IMR-90 (cell line): ENCODE results near the gene PCSK2. TPM values are rescaled to one million over a fixed set of nuclear protein-coding genes. Genes with fewer than 3 reads are reported as not detected.

Experiments used
- ATAC-seq: fragments of 200-7000 bp; cut with Tn5 transposase; 2 replicates; pipeline ENCODE4 v1.9.1; 2020; ENCODE audit warnings: low read depth, mild to moderate bottlenecking, moderate library complexity
- BruUV-seq: library from RNA; stranded (reverse); fragments of 400-500 nt; replicated peaks from 2 replicates; lab custom pipeline; 2021; lab: Mats Ljungman, UMichigan
- CTCF ChIA-PET: fragments of 300-600 bp; formaldehyde crosslinking; extraction: SDS; loops from one replicate; lab custom pipeline; 2021; ENCODE audit warnings: antibody characterized with exemption; lab: Yijun Ruan, JAX
- POLR2A ChIA-PET: fragments of 300-600 bp; sonication (Branson Sonifier 250); formaldehyde crosslinking; loops from one replicate; lab custom pipeline; 2022; ENCODE audit warnings: antibody characterized with exemption; ENCODE audit not compliant: unreplicated experiment; lab: Charles Lee
- DNase-seq: peaks from one replicate; pipeline ENCODE4 v3.0.0; 2013
- H2AFZ ChIP-seq: replicated peaks from 2 replicates; pipeline ENCODE3; 2013; ENCODE audit warnings: low read length, mild to moderate bottlenecking; ENCODE audit not compliant: poor library complexity
- H2AK5ac ChIP-seq: 2 replicates; pipeline ENCODE4 v1.6.1; 2013; ENCODE audit warnings: low read depth, low read length, inconsistent platforms
- H2AK9ac ChIP-seq: replicated peaks from 2 replicates; pipeline ENCODE3; 2013; ENCODE audit warnings: mild to moderate bottlenecking, low read depth, low read length, moderate library complexity; ENCODE audit not compliant: poor library complexity
- H2BK120ac ChIP-seq: 2 replicates; pipeline ENCODE4 v1.6.1; 2013; ENCODE audit warnings: low read depth, low read length, inconsistent platforms
- H2BK15ac ChIP-seq: 3 replicates; pipeline ENCODE4 v1.6.1; 2013; ENCODE audit warnings: low read depth, low read length, inconsistent platforms
- H2BK20ac ChIP-seq: 2 replicates; pipeline ENCODE4 v1.6.1; 2013; ENCODE audit warnings: low read depth, mild to moderate bottlenecking, inconsistent platforms, low read length, moderate library complexity
- H2BK5ac ChIP-seq: 2 replicates; pipeline ENCODE4 v1.6.1; 2013; ENCODE audit warnings: mild to moderate bottlenecking, low read depth, low read length, inconsistent platforms; ENCODE audit not compliant: poor library complexity, severe bottlenecking
- H3K14ac ChIP-seq: replicated peaks from 2 replicates; pipeline ENCODE4 v1.6.1; 2013; ENCODE audit warnings: low read depth, low read length, inconsistent platforms
- H3K18ac ChIP-seq: 2 replicates; pipeline ENCODE4 v1.6.1; 2013; ENCODE audit warnings: low read depth, low read length, control low read depth
- H3K23ac ChIP-seq: 2 replicates; pipeline ENCODE4 v1.6.1; 2013; ENCODE audit warnings: low read depth, low read length, inconsistent platforms
- H3K27ac ChIP-seq: 2 replicates; pipeline ENCODE4 v1.5.1; 2013; ENCODE audit warnings: mild to moderate bottlenecking, control low read depth, low read length; ENCODE audit not compliant: insufficient read depth
- H3K27me3 ChIP-seq: 2 replicates; pipeline ENCODE4 v1.6.1; 2013; ENCODE audit warnings: low read length; ENCODE audit not compliant: control insufficient read depth, insufficient read depth
- H3K36me3 ChIP-seq: 2 replicates; pipeline ENCODE4 v1.6.1; 2013; ENCODE audit warnings: low read length, mixed read lengths; ENCODE audit not compliant: control insufficient read depth, insufficient read depth
- H3K4ac ChIP-seq: 2 replicates; pipeline ENCODE4 v1.6.1; 2013; ENCODE audit warnings: low read depth, low read length, inconsistent platforms
- H3K4me1 ChIP-seq: 2 replicates; pipeline ENCODE4 v1.6.1; 2013; ENCODE audit warnings: low read length, mixed read lengths; ENCODE audit not compliant: control insufficient read depth, insufficient read depth
- H3K4me2 ChIP-seq: 2 replicates; pipeline ENCODE4 v1.6.1; 2013; ENCODE audit warnings: low read depth, mild to moderate bottlenecking, control low read depth, low read length, moderate library complexity
- H3K4me3 ChIP-seq: 2 replicates; pipeline ENCODE4 v1.5.1; 2013; ENCODE audit warnings: low read depth, mild to moderate bottlenecking, control low read depth, low read length, moderate library complexity; ENCODE audit not compliant: insufficient read depth
- H3K56ac ChIP-seq: 2 replicates; pipeline ENCODE4 v1.6.1; 2013; ENCODE audit warnings: low read length, inconsistent platforms; ENCODE audit not compliant: insufficient read depth; ENCODE audit errors: extremely low read depth
- H3K79me1 ChIP-seq, 2 experiments: 2 replicates each; pipeline ENCODE4 v1.6.1; 2013; ENCODE audit warnings: low read length in 2 of 2, inconsistent platforms in 1 of 2, low read depth in 1 of 2
- H3K9ac ChIP-seq: 2 replicates; pipeline ENCODE4 v1.6.1; 2013; ENCODE audit warnings: low read depth, low read length, control low read depth
- H3K9me1 ChIP-seq: 2 replicates; pipeline ENCODE4 v1.6.1; 2013; ENCODE audit warnings: low read length, inconsistent platforms; ENCODE audit not compliant: insufficient read depth
- H3K9me3 ChIP-seq: 2 replicates; pipeline ENCODE4 v1.6.1; 2013; ENCODE audit warnings: low read length; ENCODE audit not compliant: control insufficient read depth, insufficient read depth
- H4K20me1 ChIP-seq: 2 replicates; pipeline ENCODE4 v1.6.1; 2013; ENCODE audit warnings: low read length, inconsistent platforms; ENCODE audit not compliant: insufficient read depth
- H4K5ac ChIP-seq: 2 replicates; pipeline ENCODE4 v1.6.1; 2013; ENCODE audit warnings: mild to moderate bottlenecking, low read depth, low read length, control low read depth
- H4K8ac ChIP-seq, 2 experiments: 2 replicates each; pipeline ENCODE4 v1.6.1; 2013; ENCODE audit warnings: low read depth in 2 of 2, low read length in 2 of 2, control low read depth in 1 of 2, inconsistent platforms in 1 of 2
- H4K91ac ChIP-seq: 2 replicates; pipeline ENCODE4 v1.6.1; 2013; ENCODE audit warnings: low read depth, low read length, inconsistent platforms; ENCODE audit not compliant: insufficient read depth
- BHLHE40 ChIP-seq: fragments of 150-350 bp; IDR thresholded peaks from 2 replicates; pipeline ENCODE4 v1.6.1; 2016; ENCODE audit warnings: mild to moderate bottlenecking, low read depth, low read length
- CEBPB ChIP-seq: IDR thresholded peaks from 2 replicates; pipeline ENCODE4 v1.6.1; 2012; ENCODE audit warnings: low read depth, low read length, improper control_type of control experiment
- CHD1 ChIP-seq: IDR thresholded peaks from 2 replicates; pipeline ENCODE4 v1.6.1; 2012; ENCODE audit warnings: low read depth, low read length, improper control_type of control experiment
- FOS ChIP-seq: fragments of 150-350 bp; IDR thresholded peaks from 2 replicates; pipeline ENCODE4 v1.6.1; 2016; ENCODE audit warnings: low read depth, low read length
- MAFK ChIP-seq: IDR thresholded peaks from 2 replicates; pipeline ENCODE4 v1.6.1; 2012; ENCODE audit warnings: low read depth, low read length, improper control_type of control experiment
- MAZ ChIP-seq: IDR thresholded peaks from 2 replicates; pipeline ENCODE4 v1.6.1; 2012; ENCODE audit warnings: low read depth, mild to moderate bottlenecking, low read length, improper control_type of control experiment, moderate library complexity, borderline replicate concordance
- MXI1 ChIP-seq: IDR thresholded peaks from 2 replicates; pipeline ENCODE4 v1.6.1; 2012; ENCODE audit warnings: low read depth, mild to moderate bottlenecking, low read length, moderate library complexity, borderline replicate concordance
- NFE2L2 ChIP-seq: fragments of 150-350 bp; IDR thresholded peaks from 2 replicates; pipeline ENCODE4 v1.6.1; 2016; ENCODE audit warnings: low read depth, mild to moderate bottlenecking, low read length
- RAD21 ChIP-seq: IDR thresholded peaks from 2 replicates; pipeline ENCODE4 v1.6.1; 2012; ENCODE audit warnings: low read length, improper control_type of control experiment
- RCOR1 ChIP-seq: IDR thresholded peaks from 2 replicates; pipeline ENCODE4 v1.6.1; 2012; ENCODE audit warnings: mild to moderate bottlenecking, low read length, improper control_type of control experiment; ENCODE audit not compliant: insufficient replicate concordance
- SMC3 ChIP-seq: fragments of 150-350 bp; IDR thresholded peaks from 2 replicates; pipeline ENCODE4 v1.6.1; 2016; ENCODE audit warnings: low read depth, mild to moderate bottlenecking, antibody characterized with exemption, low read length, moderate library complexity
- WGBS, 2 experiments: methylation state at CpG; one replicate each; pipeline versions ENCODE4 v1.1.5 to v1.1.7; 2013; ENCODE audit warnings: missing lambda C conversion rate in 2 of 2; ENCODE audit not compliant: insufficient read length in 1 of 2; ENCODE audit errors: extremely low coverage in 2 of 2; 5-methylcytosine and 5-hydroxymethylcytosine counted together
- dilution Hi-C: fragments of 300-500 bp; cut with HindIII; formaldehyde crosslinking; loops from one replicate; pipeline ENCODE4 v1.14.3; 2018; ENCODE audit warnings: low sequenced_read_pairs; ENCODE audit not compliant: unreplicated experiment
- in situ Hi-C: fragments of 300-500 bp; cut with MboI; formaldehyde crosslinking; loops from 3 replicates; pipeline ENCODE4 v1.14.3; 2019; ENCODE audit warnings: low sequenced_read_pairs, inconsistent platforms, mixed read lengths
- intact Hi-C: fragments of 100-400 bp; cut with micrococcal nuclease; formaldehyde crosslinking; loops from 2 replicates; pipeline ENCODE4 v1.10.0; 2022
- polyA plus RNA-seq, 3 experiments: library from polyadenylated mRNA; depleted of rRNA; stranded (reverse); fragments of >200 nt; gene quantifications; 2 replicates each; pipeline ENCODE4 v1.2.3, GENCODE V29; 2012; ENCODE audit warnings: low replicate concordance in 1 of 3
- total RNA-seq: library from RNA; depleted of rRNA; stranded (reverse); fragments of >200 nt; gene quantifications from 2 replicates; pipeline ENCODE4 v1.2.3, GENCODE V29; 2012
- TF ChIP-seq, protein P1 (sequence below): fragments of 150-350 bp; IDR thresholded peaks from 2 replicates; pipeline ENCODE4 v1.6.1; 2016; ENCODE audit warnings: low read depth, mild to moderate bottlenecking, low read length, moderate library complexity, borderline replicate concordance

Gene PCSK2
- total and polyA plus RNA-seq, 2 of the 4 experiments (the other 2 are of a cell fraction), result not detected

DNA sequence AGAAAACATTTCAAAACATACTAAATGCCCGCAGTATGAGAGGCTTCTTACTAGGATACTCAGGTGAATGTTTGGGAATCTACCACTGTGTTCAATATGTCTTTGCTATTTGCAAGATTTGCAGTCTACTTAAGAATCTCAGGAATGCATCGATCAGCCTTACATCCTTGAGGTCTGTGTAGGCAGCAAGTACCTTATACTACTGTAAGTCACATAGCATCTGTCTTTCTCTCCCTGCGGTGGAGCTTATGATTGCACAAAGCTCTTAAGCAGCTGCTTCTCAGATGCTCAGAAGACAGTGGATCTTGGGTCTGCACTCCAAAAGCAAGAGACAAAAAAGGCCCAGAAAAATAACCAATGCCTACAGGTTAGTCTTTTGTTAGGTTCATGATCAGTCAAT, 21.4 kb downstream of the PCSK2 start:
- no peak overlapping the region for H4K8ac ChIP-seq
- H3K4ac ChIP-seq, result no peak overlapping the region
- H4K91ac ChIP-seq, result no peak overlapping the region
- no peak for ATAC-seq
- H3K27me3 ChIP-seq, result no peaks in the 10 kb centered on the region
- no peak overlapping the region for H3K4me3 ChIP-seq
- H2BK15ac ChIP-seq, result no peak overlapping the region
- H3K9ac ChIP-seq, result no peak overlapping the region
- no peak overlapping the region for H3K14ac ChIP-seq
- H3K23ac ChIP-seq, result no peak overlapping the region
- H3K27ac ChIP-seq, result no peak overlapping the region
- no peaks in the 10 kb centered on the region for H3K9me3 ChIP-seq
- no peak for DNase-seq
- in situ Hi-C loops (loop anchor here (25.0 kb wide), 1 partner anchor 436 kb away; no protein-coding TSS in a partner anchor), intact Hi-C loops (no loop called here), dilution Hi-C loops (no loop called here)
- no peak overlapping the region for H2BK20ac ChIP-seq
- H3K4me1 ChIP-seq, result no peaks in the 10 kb centered on the region
- no peaks in the 10 kb centered on the region for H3K36me3 ChIP-seq
- no peak overlapping the region for H2AK5ac ChIP-seq
- no peak overlapping the region for H2AFZ ChIP-seq
- no peak overlapping the region for H3K4me2 ChIP-seq
- ChIA-PET CTCF (interaction anchor here (0.6 kb wide), 1 partner anchor 1077 kb away, joined by 5 read pairs; no protein-coding TSS in a partner anchor), POLR2A (no interaction called here)
- no peak overlapping the region for H3K56ac ChIP-seq
- BruUV-seq, result no TSS peak
- WGBS, 2 experiments, result no CpG with 5 or more reads among the region's 3 CpGs
- no peak overlapping the region for H2BK5ac ChIP-seq
- H3K18ac ChIP-seq, result no peak overlapping the region
- H4K5ac ChIP-seq, result no peak overlapping the region
- H3K9me1 ChIP-seq, result no peaks in the 10 kb centered on the region
- no peak overlapping the region for H2AK9ac ChIP-seq
- TF ChIP-seq MAZ, result no peak
- TF ChIP-seq NFE2L2, result no peak
- no peak for TF ChIP-seq RAD21
- no peak for TF ChIP-seq CEBPB
- no peak for TF ChIP-seq BHLHE40
- no peak for TF ChIP-seq MAFK
- TF ChIP-seq MXI1, result no peak
- no peak for TF ChIP-seq SMC3
- TF ChIP-seq CHD1, result no peak
- TF ChIP-seq RCOR1, result no peak
- TF ChIP-seq FOS, result no peak
- TF ChIP-seq, protein P1, sequence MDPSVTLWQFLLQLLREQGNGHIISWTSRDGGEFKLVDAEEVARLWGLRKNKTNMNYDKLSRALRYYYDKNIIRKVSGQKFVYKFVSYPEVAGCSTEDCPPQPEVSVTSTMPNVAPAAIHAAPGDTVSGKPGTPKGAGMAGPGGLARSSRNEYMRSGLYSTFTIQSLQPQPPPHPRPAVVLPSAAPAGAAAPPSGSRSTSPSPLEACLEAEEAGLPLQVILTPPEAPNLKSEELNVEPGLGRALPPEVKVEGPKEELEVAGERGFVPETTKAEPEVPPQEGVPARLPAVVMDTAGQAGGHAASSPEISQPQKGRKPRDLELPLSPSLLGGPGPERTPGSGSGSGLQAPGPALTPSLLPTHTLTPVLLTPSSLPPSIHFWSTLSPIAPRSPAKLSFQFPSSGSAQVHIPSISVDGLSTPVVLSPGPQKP, result no peak
- no peaks in the 10 kb centered on the region for H4K20me1 ChIP-seq
- no peak overlapping the region for H2BK120ac ChIP-seq
- no peaks in the 10 kb centered on the region for H3K79me1 ChIP-seq
